Mesenchymal stem cell (in vitro differentiated cells and primary cell): ENCODE data around the gene CRTC3.

Experiments used
- DNase-seq: peaks from one replicate; pipeline ENCODE4 v3.0.0-alpha.2; 2013
- H2AFZ ChIP-seq: one replicate; pipeline ENCODE4 v1.6.1; 2013; ENCODE audit warnings: low read depth, mild to moderate bottlenecking, control low read depth, inconsistent platforms, low read length, moderate library complexity
- H2AK5ac ChIP-seq: 2 replicates; pipeline ENCODE4 v1.6.1; 2013; ENCODE audit warnings: low read length, moderate library complexity, mild to moderate bottlenecking, inconsistent platforms; ENCODE audit not compliant: severe bottlenecking
- H2BK120ac ChIP-seq: one replicate; pipeline ENCODE4 v1.6.1; 2013; ENCODE audit warnings: low read depth, mild to moderate bottlenecking, inconsistent platforms, low read length, moderate library complexity
- H2BK12ac ChIP-seq, 2 experiments: one replicate each; pipeline ENCODE4 v1.6.1; 2013; ENCODE audit warnings: inconsistent platforms in 2 of 2, low read length in 2 of 2, mild to moderate bottlenecking in 2 of 2, moderate library complexity in 2 of 2, control low read depth in 1 of 2
- H2BK15ac ChIP-seq: one replicate; pipeline ENCODE4 v1.6.1; 2013; ENCODE audit warnings: mild to moderate bottlenecking, low read depth, inconsistent platforms; ENCODE audit not compliant: poor library complexity, severe bottlenecking
- H2BK5ac ChIP-seq: 2 replicates; pipeline ENCODE4 v1.6.1; 2013; ENCODE audit warnings: low read depth, mild to moderate bottlenecking, low read length, control low read depth, inconsistent platforms; ENCODE audit not compliant: poor library complexity, severe bottlenecking
- H3K14ac ChIP-seq, 2 experiments: one replicate each; pipeline ENCODE4 v1.6.1; 2013; ENCODE audit warnings: inconsistent platforms in 2 of 2, low read length in 2 of 2, control low read depth in 1 of 2, mild to moderate bottlenecking in 1 of 2, moderate library complexity in 1 of 2
- H3K18ac ChIP-seq, 2 experiments: one replicate each; pipeline ENCODE4 v1.6.1; 2013; ENCODE audit warnings: inconsistent platforms in 2 of 2, low read length in 2 of 2, control low read depth in 1 of 2, low read depth in 1 of 2, mild to moderate bottlenecking in 1 of 2
- H3K23ac ChIP-seq, 2 experiments: one replicate each; pipeline ENCODE4 v1.6.1; 2013; ENCODE audit warnings: inconsistent platforms in 2 of 2, low read length in 2 of 2, mild to moderate bottlenecking in 2 of 2, moderate library complexity in 2 of 2, control low read depth in 1 of 2
- H3K27ac ChIP-seq: 2 replicates; pipeline ENCODE4 v1.5.1; 2013; ENCODE audit warnings: mild to moderate bottlenecking, moderate library complexity, low read length, control low read depth, inconsistent platforms; ENCODE audit not compliant: poor library complexity, severe bottlenecking
- H3K27me3 ChIP-seq, 2 experiments: 2 replicates each; pipeline versions ENCODE4 v1.6.1 to v1.7.0; 2013; ENCODE audit warnings: low read length in 2 of 2, mild to moderate bottlenecking in 2 of 2, moderate library complexity in 2 of 2, control low read depth in 1 of 2, inconsistent platforms in 1 of 2; ENCODE audit not compliant: control insufficient read depth in 1 of 2, insufficient read depth in 1 of 2
- H3K36me3 ChIP-seq, 2 experiments: 2 replicates each; pipeline versions ENCODE4 v1.6.1 to v1.7.0; 2013; ENCODE audit warnings: low read length in 2 of 2, control low read depth in 1 of 2, inconsistent platforms in 1 of 2, low read depth in 1 of 2, mild to moderate bottlenecking in 1 of 2; ENCODE audit not compliant: insufficient read depth in 2 of 2, control insufficient read depth in 1 of 2
- H3K4ac ChIP-seq, 2 experiments: one replicate each; pipeline ENCODE4 v1.6.1; 2013; ENCODE audit warnings: inconsistent platforms in 2 of 2, low read length in 2 of 2, mild to moderate bottlenecking in 2 of 2, moderate library complexity in 2 of 2, control low read depth in 1 of 2, low read depth in 1 of 2
- H3K4me1 ChIP-seq: 2 replicates; pipeline ENCODE4 v1.6.1; 2013; ENCODE audit warnings: low read depth, low read length, control low read depth; ENCODE audit not compliant: control insufficient read depth, insufficient read depth
- H3K4me2 ChIP-seq: 2 replicates; pipeline ENCODE4 v1.6.1; 2013; ENCODE audit warnings: low read length, mild to moderate bottlenecking, inconsistent platforms; ENCODE audit not compliant: poor library complexity, severe bottlenecking
- H3K4me3 ChIP-seq, 2 experiments: 2 replicates each; pipeline versions ENCODE4 v1.5.1 to v1.7.0; 2013; ENCODE audit warnings: low read length in 2 of 2, mild to moderate bottlenecking in 2 of 2, control low read depth in 1 of 2, low read depth in 1 of 2; ENCODE audit not compliant: insufficient read depth in 1 of 2
- H3K79me1 ChIP-seq: replicated peaks from 2 replicates; pipeline ENCODE4 v1.6.1; 2013; ENCODE audit warnings: mild to moderate bottlenecking, control low read depth, low read length, inconsistent platforms; ENCODE audit not compliant: poor library complexity, severe bottlenecking
- H3K9ac ChIP-seq: 2 replicates; pipeline ENCODE4 v1.7.0; 2013; ENCODE audit warnings: mild to moderate bottlenecking, low read length, moderate library complexity
- H3K9me3 ChIP-seq: 2 replicates; pipeline ENCODE4 v1.7.0; 2013; ENCODE audit warnings: mild to moderate bottlenecking, low read length; ENCODE audit not compliant: control insufficient read depth
- H4K8ac ChIP-seq: one replicate; pipeline ENCODE4 v1.6.1; 2013; ENCODE audit warnings: inconsistent platforms, mild to moderate bottlenecking, low read length, moderate library complexity
- H4K91ac ChIP-seq: one replicate; pipeline ENCODE4 v1.6.1; 2013; ENCODE audit warnings: mild to moderate bottlenecking, low read length, inconsistent platforms
- WGBS: methylation state at CpG from one replicate; pipeline ENCODE4 v1.1.7; 2013; ENCODE audit warnings: mixed read lengths; 5-methylcytosine and 5-hydroxymethylcytosine counted together

Gene CRTC3

GRCh38 chr15:90547540-90547939 lies 17.8 kb downstream of the CRTC3 start:
- peak overlapping the region; percentile 40 for H4K91ac ChIP-seq
- H4K8ac ChIP-seq = no peak overlapping the region
- peaks cover 2% of the 10 kb centered on the region for H3K4me1 ChIP-seq
- peaks cover 0 to 21% of the 10 kb centered on the region in 2 experiments for H3K36me3 ChIP-seq
- no peak overlapping the region for H2BK15ac ChIP-seq
- no peak overlapping the region for H3K27ac ChIP-seq
- H3K18ac ChIP-seq = no peak overlapping the region
- H2AK5ac ChIP-seq = no peak overlapping the region
- H3K4me2 ChIP-seq = no peak overlapping the region
- no peak for DNase-seq
- no peak overlapping the region for H3K4me3 ChIP-seq
- H3K4ac ChIP-seq = no peak overlapping the region
- no peak overlapping the region for H2AFZ ChIP-seq
- 90% methylated on average over 1 of the region's 2 CpGs for WGBS
- H3K79me1 ChIP-seq = peaks cover 11% of the 10 kb centered on the region
- H3K23ac ChIP-seq = peak overlapping the region; percentile 23 to 82
- H2BK120ac ChIP-seq = no peak overlapping the region
- H3K9me3 ChIP-seq = no peaks in the 10 kb centered on the region
- H3K27me3 ChIP-seq = no peaks in the 10 kb centered on the region
- H3K9ac ChIP-seq = no peak overlapping the region
- H3K14ac ChIP-seq = no peak overlapping the region
- no peak overlapping the region for H2BK12ac ChIP-seq
- H2BK5ac ChIP-seq = no peak overlapping the region

GRCh38 chr15:90550919-90551318 lies 21.2 kb downstream of the CRTC3 start:
- Histone ChIP-seq H3K23ac (no peak overlapping the region), H3K9me3 (no peaks in the 10 kb centered on the region), H3K27me3 (no peaks in the 10 kb centered on the region), H4K91ac (no peak overlapping the region), H3K18ac (no peak overlapping the region), H3K14ac (no peak overlapping the region), H4K8ac (no peak overlapping the region), H3K79me1 (peaks cover 14% of the 10 kb centered on the region), H3K4ac (no peak overlapping the region), H3K9ac (no peak overlapping the region), H3K36me3 (peaks cover 0 to 11% of the 10 kb centered on the region in 2 experiments), H2AFZ (no peak overlapping the region), H2BK120ac (no peak overlapping the region), H3K4me1 (peaks cover 2% of the 10 kb centered on the region), H2AK5ac (no peak overlapping the region), H3K27ac (no peak overlapping the region), H2BK5ac (no peak overlapping the region), H2BK15ac (no peak overlapping the region), H2BK12ac (no peak overlapping the region), H3K4me3 (no peak overlapping the region), H3K4me2 (no peak overlapping the region)
- no peak for DNase-seq
- WGBS = 98% methylated on average over 4 of the region's 6 CpGs

- no peak overlapping the region for H4K8ac ChIP-seq
- H2BK15ac ChIP-seq = no peak overlapping the region
- peak overlapping the region in 1 of 2 experiments; percentile 17 for H3K4me3 ChIP-seq
- peak overlapping the region; percentile 38 for H2AK5ac ChIP-seq
- peaks cover 2% of the 10 kb centered on the region for H3K4me1 ChIP-seq
- peaks cover 0 to 11% of the 10 kb centered on the region in 2 experiments for H3K36me3 ChIP-seq
- peaks cover 19% of the 10 kb centered on the region for H3K79me1 ChIP-seq
- no peak overlapping the region for H4K91ac ChIP-seq
- no peak overlapping the region for H3K4ac ChIP-seq
- H3K9me3 ChIP-seq = no peaks in the 10 kb centered on the region
- DNase-seq = peak; percentile 92
- H3K27me3 ChIP-seq = no peaks in the 10 kb centered on the region
- H3K14ac ChIP-seq = no peak overlapping the region
- H2BK5ac ChIP-seq = no peak overlapping the region
- H3K27ac ChIP-seq = peak overlapping the region; percentile 62
- no peak overlapping the region for H2BK120ac ChIP-seq
- H2AFZ ChIP-seq = no peak overlapping the region
- H3K4me2 ChIP-seq = no peak overlapping the region
- WGBS = 53% methylated on average over 8 of the region's 8 CpGs
- H3K18ac ChIP-seq = peak overlapping the region in 1 of 2 experiments; percentile 48
- no peak overlapping the region for H3K23ac ChIP-seq
- H2BK12ac ChIP-seq = no peak overlapping the region
- H3K9ac ChIP-seq = peak overlapping the region; percentile 67
These were observed 22.6 kb downstream of the CRTC3 start for GRCh38 chr15:90552162-90552928.

- no CpG with 5 or more reads among the region's 1 CpG for WGBS
- Histone ChIP-seq H3K79me1 (peaks cover 19% of the 10 kb centered on the region), H2AK5ac (no peak overlapping the region), H2BK120ac (no peak overlapping the region), H3K27me3 (no peaks in the 10 kb centered on the region), H2BK15ac (no peak overlapping the region), H2BK12ac (no peak overlapping the region), H2AFZ (no peak overlapping the region), H3K14ac (no peak overlapping the region), H3K23ac (no peak overlapping the region), H3K9me3 (no peaks in the 10 kb centered on the region), H4K91ac (no peak overlapping the region), H3K4me1 (peaks cover 2% of the 10 kb centered on the region), H3K4me3 (peak overlapping the region in 1 of 2 experiments; percentile 17), H3K9ac (peak overlapping the region; percentile 67), H3K18ac (no peak overlapping the region), H3K36me3 (peaks cover 0 to 11% of the 10 kb centered on the region in 2 experiments), H2BK5ac (no peak overlapping the region), H3K4ac (no peak overlapping the region), H3K4me2 (no peak overlapping the region), H4K8ac (no peak overlapping the region), H3K27ac (peak overlapping the region; percentile 37)
- DNase-seq = no peak
These were observed 23.1 kb downstream of the CRTC3 start for GRCh38 chr15:90552929-90553211.
